CD14-positive monocyte (primary cell): Measurements from ENCODE around the gene NETO1. TPM values are rescaled to one million over a fixed set of nuclear protein-coding genes. Genes with fewer than 3 reads are reported as not detected.

Source experiments
- DNase-seq, 3 donors: peaks; one replicate each; pipeline ENCODE4 v3.0.0-alpha.2; 2011 to 2022
- H2AFZ ChIP-seq: 2 replicates; pipeline ENCODE4 v1.6.0; 2012; ENCODE audit warnings: mild to moderate bottlenecking, low read depth, low read length, inconsistent platforms; ENCODE audit not compliant: insufficient read depth, poor library complexity, severe bottlenecking
- H3K27ac ChIP-seq, 2 donors: 1 replicate in 1 of 2; 2 replicates in 1 of 2; pipeline ENCODE4 v1.5.1; 2012 to 2013; ENCODE audit warnings: low read length in 2 of 2, control low read depth in 1 of 2, inconsistent platforms in 1 of 2, low read depth in 1 of 2, mild to moderate bottlenecking in 1 of 2
- H3K27me3 ChIP-seq, 2 donors: one replicate each; pipeline versions ENCODE4 v1.6.0 to v1.6.1; 2011 to 2013; ENCODE audit warnings: low read length in 2 of 2; ENCODE audit not compliant: control insufficient read depth in 2 of 2, insufficient read depth in 2 of 2
- H3K36me3 ChIP-seq, 2 donors: replicated peaks in 1 of 2; 1 replicate in 1 of 2; 2 replicates in 1 of 2; pipeline versions ENCODE4 v1.5.1 to v1.6.1; 2012 to 2013; ENCODE audit warnings: low read length in 2 of 2, control low read depth in 1 of 2, inconsistent platforms in 1 of 2, mild to moderate bottlenecking in 1 of 2; ENCODE audit not compliant: insufficient read depth in 2 of 2, control insufficient read depth in 1 of 2
- H3K4me1 ChIP-seq, 2 donors: 1 replicate in 1 of 2; 2 replicates in 1 of 2; pipeline versions ENCODE4 v1.5.1 to v1.6.1; 2012 to 2013; ENCODE audit warnings: low read length in 2 of 2, control low read depth in 1 of 2, inconsistent platforms in 1 of 2, mild to moderate bottlenecking in 1 of 2, moderate library complexity in 1 of 2; ENCODE audit not compliant: insufficient read depth in 2 of 2, control insufficient read depth in 1 of 2
- H3K4me2 ChIP-seq: replicated peaks from 2 replicates; pipeline ENCODE3; 2012; ENCODE audit warnings: low read length, moderate library complexity, mild to moderate bottlenecking; ENCODE audit not compliant: poor library complexity, severe bottlenecking; ENCODE audit errors: extremely low read depth
- H3K4me3 ChIP-seq, 3 experiments: fragments of 200-600 bp in 1 of 3; sonication (generic) in 1 of 3; replicated peaks in 1 of 3; 1 replicate in 2 of 3; 2 replicates in 1 of 3; pipeline ENCODE4 v1.5.1; 2011 to 2013; ENCODE audit warnings: low read length in 3 of 3, mild to moderate bottlenecking in 3 of 3, control low read depth in 2 of 3, low read depth in 2 of 3, inconsistent platforms in 1 of 3, moderate library complexity in 1 of 3
- H3K79me2 ChIP-seq: 2 replicates; pipeline ENCODE4 v1.6.0; 2012; ENCODE audit warnings: mild to moderate bottlenecking, control low read depth, inconsistent platforms, low read length, moderate library complexity; ENCODE audit not compliant: insufficient read depth
- H3K9ac ChIP-seq: 2 replicates; pipeline ENCODE4 v1.6.0; 2017; ENCODE audit warnings: low read length, mild to moderate bottlenecking; ENCODE audit not compliant: insufficient read depth, poor library complexity, severe bottlenecking
- H3K9me3 ChIP-seq, 2 donors: replicated peaks in 1 of 2; 1 replicate in 1 of 2; 2 replicates in 1 of 2; pipeline versions ENCODE4 v1.5.1 to v1.6.1; 2012 to 2013; ENCODE audit warnings: low read length in 2 of 2, control low read depth in 1 of 2; ENCODE audit not compliant: control insufficient read depth in 1 of 2, insufficient read depth in 1 of 2
- H4K20me1 ChIP-seq: 2 replicates; pipeline ENCODE4 v1.6.0; 2012; ENCODE audit warnings: mild to moderate bottlenecking, low read length, control low read depth, moderate library complexity; ENCODE audit not compliant: insufficient read depth
- H3K27ac Mint-ChIP-seq, 7 donors: one replicate each; pipeline ENCODE4 v1.8.0; 2020; ENCODE audit warnings: mild to moderate bottlenecking in 7 of 7, mixed read lengths in 7 of 7, moderate library complexity in 6 of 7, inconsistent platforms in 2 of 7
- H3K27me3 Mint-ChIP-seq, 3 donors: one replicate each; pipeline ENCODE4 v1.8.0; 2021 to 2022; ENCODE audit warnings: low read depth in 3 of 3, mild to moderate bottlenecking in 3 of 3, mixed read lengths in 3 of 3, moderate library complexity in 3 of 3, inconsistent platforms in 1 of 3
- H3K36me3 Mint-ChIP-seq, 2 donors: one replicate each; pipeline ENCODE4 v1.8.0; 2020; ENCODE audit warnings: mixed read lengths in 2 of 2, inconsistent platforms in 1 of 2, mild to moderate bottlenecking in 1 of 2
- H3K4me1 Mint-ChIP-seq: one replicate; pipeline ENCODE4 v1.8.0; 2020; ENCODE audit warnings: mild to moderate bottlenecking, mixed read lengths
- H3K4me3 Mint-ChIP-seq, 2 donors: one replicate each; pipeline ENCODE4 v1.8.0; 2020; ENCODE audit warnings: mild to moderate bottlenecking in 2 of 2, mixed read lengths in 2 of 2, moderate library complexity in 1 of 2
- H3K9me3 Mint-ChIP-seq, 7 donors: one replicate each; pipeline ENCODE4 v1.8.0; 2020 to 2022; ENCODE audit warnings: mixed read lengths in 7 of 7, mild to moderate bottlenecking in 6 of 7, moderate library complexity in 6 of 7, inconsistent platforms in 2 of 7
- CTCF ChIP-seq: fragments of 200-600 bp; IDR thresholded peaks from one replicate; pipeline ENCODE4 v1.8.0; 2022; ENCODE audit warnings: antibody characterized with exemption, mild to moderate bottlenecking
- WGBS: methylation state at CpG from one replicate; pipeline ENCODE4 v1.1.5; 2013; ENCODE audit warnings: missing lambda C conversion rate; ENCODE audit not compliant: insufficient coverage; 5-methylcytosine and 5-hydroxymethylcytosine counted together
- intact Hi-C, 2 donors: fragments of 100-400 bp; cut with micrococcal nuclease; formaldehyde crosslinking; loops; one replicate each; pipeline versions ENCODE4 v1.15.0 to v1.15.1; 2023
- polyA plus RNA-seq, 3 donors: library from polyadenylated mRNA; depleted of rRNA in 1 of 3; unstranded in 2 of 3; stranded (reverse) in 1 of 3; fragments of 300-500 nt in 2 of 3; fragments of >200 nt in 1 of 3; fragmentation: Illumina TruSeq in 2 of 3; gene quantifications; 1 replicate in 2 of 3; 2 replicates in 1 of 3; pipeline ENCODE4 v1.2.3, GENCODE V29; 2012 to 2021

The NETO1 gene
- polyA plus RNA-seq, 3 donors, result not detected

- Mint-ChIP-seq H3K9me3 (peaks cover 0 to 8% (median 0%) of the 10 kb centered on the region in 7 donors), H3K27ac (no peak overlapping the region), H3K27me3 (peaks cover 0 to 1% (median 1%) of the 10 kb centered on the region in 3 donors), H3K4me3 (no peak overlapping the region), H3K4me1 (no peaks in the 10 kb centered on the region), H3K36me3 (no peaks in the 10 kb centered on the region)
- Histone ChIP-seq H4K20me1 (no peaks in the 10 kb centered on the region), H3K9ac (no peak overlapping the region), H3K79me2 (no peaks in the 10 kb centered on the region), H3K4me3 (no peak overlapping the region), H3K9me3 (no peaks in the 10 kb centered on the region), H3K27ac (no peak overlapping the region), H3K4me1 (no peaks in the 10 kb centered on the region), H3K27me3 (no peaks in the 10 kb centered on the region), H3K4me2 (no peak overlapping the region), H2AFZ (no peak overlapping the region), H3K36me3 (no peaks in the 10 kb centered on the region)
- no peak for TF ChIP-seq CTCF
- intact Hi-C loops, result no loop called here
- WGBS, result 90% methylated on average over 3 of the region's 3 CpGs
- DNase-seq, result no peak
These were observed 18.1 kb downstream of the NETO1 start for GRCh38 chr18:72849671-72850070.

- no peaks in the 10 kb centered on the region for H4K20me1 ChIP-seq
- no peak overlapping the region for H3K4me2 ChIP-seq
- no peak for DNase-seq
- intact Hi-C loops, result no loop called here
- H3K4me1 ChIP-seq, result no peaks in the 10 kb centered on the region
- no peak overlapping the region for H3K4me3 ChIP-seq
- peaks cover 0 to 8% (median 0%) of the 10 kb centered on the region in 7 donors for H3K9me3 Mint-ChIP-seq
- no peaks in the 10 kb centered on the region for H3K27me3 ChIP-seq
- H3K79me2 ChIP-seq, result no peaks in the 10 kb centered on the region
- no peaks in the 10 kb centered on the region for H3K36me3 ChIP-seq
- H3K36me3 Mint-ChIP-seq, result no peaks in the 10 kb centered on the region
- H3K4me3 Mint-ChIP-seq, result no peak overlapping the region
- H3K27me3 Mint-ChIP-seq, result peaks cover 0 to 1% (median 1%) of the 10 kb centered on the region in 3 donors
- H3K4me1 Mint-ChIP-seq, result no peaks in the 10 kb centered on the region
- H3K27ac Mint-ChIP-seq, result no peak overlapping the region
- H2AFZ ChIP-seq, result no peak overlapping the region
- no peaks in the 10 kb centered on the region for H3K9me3 ChIP-seq
- WGBS, result 100% methylated on average over 1 of the region's 1 CpG
- H3K27ac ChIP-seq, result no peak overlapping the region
- TF ChIP-seq CTCF, result no peak
- H3K9ac ChIP-seq, result no peak overlapping the region
These were observed 19.1 kb downstream of the NETO1 start for GRCh38 chr18:72848503-72849237.
